ENCODE results near the gene APP.

- TF ChIP-seq RXRA (CRISPR knock-in tag; IDR thresholded peaks at IDR 0.05) (no peak), ZNF776 (CRISPR knock-in tag; IDR thresholded peaks at IDR 0.05) (no peak), SUZ12 (IDR thresholded peaks at IDR 0.05; ENCODE audit: low read depth, low read length) (no peak), KLF16 (CRISPR knock-in tag; IDR thresholded peaks at IDR 0.05) (no peak), EZH2 (conservative IDR thresholded peaks at IDR 0.05; ENCODE audit: low read depth, low read length) (no peak), MIXL1 (CRISPR knock-in tag; IDR thresholded peaks at IDR 0.05) (no peak), FOXM1 (CRISPR knock-in tag; IDR thresholded peaks at IDR 0.05) (no peak), HDAC2 (CRISPR knock-in tag; IDR thresholded peaks at IDR 0.05) (no peak), POLR2A (IDR thresholded peaks at IDR 0.05; ENCODE audit: insufficient read depth in 1 of 2, low read depth in 2 of 2, low read length in 2 of 2) (no peak), ZNF367 (CRISPR knock-in tag; IDR thresholded peaks at IDR 0.05; ENCODE audit: borderline replicate concordance) (no peak), SIN3B (IDR thresholded peaks at IDR 0.05; ENCODE audit: low read length) (no peak)
- TF ChIP-seq, protein P1, sequence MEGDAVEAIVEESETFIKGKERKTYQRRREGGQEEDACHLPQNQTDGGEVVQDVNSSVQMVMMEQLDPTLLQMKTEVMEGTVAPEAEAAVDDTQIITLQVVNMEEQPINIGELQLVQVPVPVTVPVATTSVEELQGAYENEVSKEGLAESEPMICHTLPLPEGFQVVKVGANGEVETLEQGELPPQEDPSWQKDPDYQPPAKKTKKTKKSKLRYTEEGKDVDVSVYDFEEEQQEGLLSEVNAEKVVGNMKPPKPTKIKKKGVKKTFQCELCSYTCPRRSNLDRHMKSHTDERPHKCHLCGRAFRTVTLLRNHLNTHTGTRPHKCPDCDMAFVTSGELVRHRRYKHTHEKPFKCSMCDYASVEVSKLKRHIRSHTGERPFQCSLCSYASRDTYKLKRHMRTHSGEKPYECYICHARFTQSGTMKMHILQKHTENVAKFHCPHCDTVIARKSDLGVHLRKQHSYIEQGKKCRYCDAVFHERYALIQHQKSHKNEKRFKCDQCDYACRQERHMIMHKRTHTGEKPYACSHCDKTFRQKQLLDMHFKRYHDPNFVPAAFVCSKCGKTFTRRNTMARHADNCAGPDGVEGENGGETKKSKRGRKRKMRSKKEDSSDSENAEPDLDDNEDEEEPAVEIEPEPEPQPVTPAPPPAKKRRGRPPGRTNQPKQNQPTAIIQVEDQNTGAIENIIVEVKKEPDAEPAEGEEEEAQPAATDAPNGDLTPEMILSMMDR (CRISPR knock-in tag; IDR thresholded peaks at IDR 0.05) = no peak
Observed at GRCh38 chr21:26077521-26077920, 93.0 kb downstream of the APP start.

Data from HepG2 (cell line).